ENCODE results near the gene DOK1. TPM values are rescaled to one million over a fixed set of nuclear protein-coding genes. Genes with fewer than 3 reads are reported as not detected.

DOK1 gene
- total RNA-seq (2014; rRNA removed; shearing (Covaris generic)) = 1.8 and 3.1 TPM in 2 replicates

GRCh38 chr2:74553892-74554819 is at the start of gene DOK1, which contains the start of gene LOXL3:
Gene DOK1 (plus strand): TSS chr2:74554720. CDS start chr2:74554755, 35 bp downstream.
Gene LOXL3 (minus strand): TSS chr2:74553942. CDS start chr2:74552634, 1,308 bp downstream.
- DNase-seq (ENCODE audit: low read depth) = peak; percentile 96

GRCh38 chr2:74505448-74506246 is 48.9 kb upstream of the DOK1 start:
- DNase-seq (ENCODE audit: low read depth) = no peak

GRCh38 chr2:74507145-74507925 is 47.2 kb upstream of the DOK1 start, which contains the start of gene PCGF1:
Gene PCGF1 (minus strand): TSS chr2:74507695. CDS start chr2:74507668, 27 bp downstream.
- DNase-seq (ENCODE audit: low read depth) = peak; percentile 97

- DNase-seq (ENCODE audit: low read depth) = peak; percentile 80
Measured at GRCh38 chr2:74507926-74508520, 46.5 kb upstream of the DOK1 start.

- DNase-seq (ENCODE audit: low read depth) = no peak
Measured at GRCh38 chr2:74510272-74510671, 44.2 kb upstream of the DOK1 start.

- DNase-seq (ENCODE audit: low read depth) = no peak
Measured at GRCh38 chr2:74511104-74511989, 43.2 kb upstream of the DOK1 start.

GRCh38 chr2:74512744-74513604 is 41.5 kb upstream of the DOK1 start:
- DNase-seq (ENCODE audit: low read depth) = no peak

- DNase-seq (ENCODE audit: low read depth) = no peak
Measured at GRCh38 chr2:74513605-74514367, 40.7 kb upstream of the DOK1 start.

GRCh38 chr2:74514368-74515270 is 39.9 kb upstream of the DOK1 start, which contains the start of gene TLX2:
Gene TLX2 (plus strand): TSS chr2:74514450. CDS start chr2:74514807, 357 bp downstream.
- peak; percentile 65 for DNase-seq (ENCODE audit: low read depth)

GRCh38 chr2:74515271-74515980 is 39.1 kb upstream of the DOK1 start:
- DNase-seq (ENCODE audit: low read depth) = no peak

- no peak for DNase-seq (ENCODE audit: low read depth)
Measured at GRCh38 chr2:74515981-74516633, 38.4 kb upstream of the DOK1 start.

- DNase-seq (ENCODE audit: low read depth) = no peak
Measured at GRCh38 chr2:74516650-74517049, 37.9 kb upstream of the DOK1 start.

- DNase-seq (ENCODE audit: low read depth) = no peak
Measured at GRCh38 chr2:74522516-74522915, 32.0 kb upstream of the DOK1 start.

GRCh38 chr2:74524005-74524404 is 30.5 kb upstream of the DOK1 start:
- no peak for DNase-seq (ENCODE audit: low read depth)

GRCh38 chr2:74524955-74525716 is 29.4 kb upstream of the DOK1 start:
- DNase-seq (ENCODE audit: low read depth) = no peak

Data from RPMI7951 (cell line).